RWPE1 (cell line): Measurements from ENCODE around the gene PODXL.

Source experiments
- CTCF ChIA-PET: fragments of 350-600 bp; sonication (Branson Sonifier 250); formaldehyde crosslinking; extraction: SDS; loops from one replicate; lab custom pipeline; 2021; lab: Yijun Ruan, JAX
- POLR2A ChIA-PET: fragments of 400-600 bp; formaldehyde crosslinking; extraction: SDS; loops from one replicate; lab custom pipeline; 2020; ENCODE audit warnings: antibody characterized with exemption; ENCODE audit not compliant: low non-redundant PET; lab: Yijun Ruan, JAX
- DNase-seq: peaks from one replicate; pipeline ENCODE4 v3.0.0; 2012; ENCODE audit warnings: low spot score
- H3K27ac ChIP-seq: fragments of 450-650 bp; 2 replicates; pipeline ENCODE4 v1.5.1; 2017
- CTCF ChIP-seq: fragments of 450-650 bp; conservative IDR thresholded peaks from 2 replicates; pipeline ENCODE4 v1.5.1; 2017; ENCODE audit warnings: low read depth, mild to moderate bottlenecking

PODXL gene

DNA sequence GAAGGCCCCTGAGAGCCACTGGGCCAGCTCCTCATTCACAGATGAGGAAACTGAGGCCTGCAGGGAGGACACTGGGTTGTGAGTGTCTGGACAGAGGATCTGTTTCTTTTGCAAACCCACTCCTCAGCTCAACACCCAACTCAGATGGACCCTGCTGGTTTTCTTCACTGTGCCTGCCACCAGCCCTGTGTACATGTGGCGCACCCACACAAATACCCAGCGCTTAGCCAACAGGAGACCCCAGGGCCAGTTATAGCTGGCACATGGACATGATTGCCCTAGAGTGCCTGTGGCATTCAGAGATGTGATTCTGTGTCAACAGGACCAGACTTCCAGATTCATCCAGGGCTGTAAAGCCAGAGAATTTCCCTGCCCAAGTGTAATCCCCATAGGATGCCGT, 12.4 kb downstream of the PODXL start:
- ChIA-PET CTCF (no interaction called here), POLR2A (no interaction called here)
- H3K27ac ChIP-seq = no peak overlapping the region
- no peak for TF ChIP-seq CTCF
- DNase-seq = no peak

GRCh38 chr7:131543298-131543697, 13.1 kb downstream of the PODXL start:
- ChIA-PET POLR2A (no interaction called here), CTCF (no interaction called here)
- DNase-seq = no peak
- no peak for TF ChIP-seq CTCF
- no peak overlapping the region for H3K27ac ChIP-seq

GRCh38 chr7:131540491-131541162, 15.8 kb downstream of the PODXL start:
- H3K27ac ChIP-seq = peak overlapping the region; percentile 4; the same call in 1 of the 2 replicates
- no peak for TF ChIP-seq CTCF
- CTCF ChIA-PET = no interaction called here
- POLR2A ChIA-PET = no interaction called here
- DNase-seq = no peak

DNA sequence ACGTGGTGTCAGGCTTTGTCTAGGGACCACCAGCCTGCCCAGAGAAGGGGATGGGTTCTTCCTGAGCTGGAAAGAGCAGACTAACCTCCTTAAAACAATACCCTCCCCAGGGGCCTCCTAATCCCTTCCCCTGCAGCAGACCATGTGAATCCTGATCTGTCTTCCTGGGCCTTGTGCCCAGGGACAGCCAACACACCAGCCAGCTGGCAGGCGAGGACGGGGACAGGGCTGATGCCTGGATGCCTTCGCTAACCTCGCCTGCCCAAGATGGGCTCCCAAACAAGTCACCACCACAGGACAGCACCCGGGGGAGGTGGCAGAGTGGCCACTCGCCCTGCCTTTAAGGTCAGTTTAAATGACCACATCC, 17.6 kb downstream of the PODXL start:
- TF ChIP-seq CTCF = no peak
- DNase-seq = no peak
- H3K27ac ChIP-seq = peak overlapping the region; percentile 67
- CTCF ChIA-PET = interaction anchor here (0.7 kb wide), 1 partner anchor 45 kb away, joined by 3 read pairs; no protein-coding TSS in a partner anchor
- POLR2A ChIA-PET = no interaction called here

DNA sequence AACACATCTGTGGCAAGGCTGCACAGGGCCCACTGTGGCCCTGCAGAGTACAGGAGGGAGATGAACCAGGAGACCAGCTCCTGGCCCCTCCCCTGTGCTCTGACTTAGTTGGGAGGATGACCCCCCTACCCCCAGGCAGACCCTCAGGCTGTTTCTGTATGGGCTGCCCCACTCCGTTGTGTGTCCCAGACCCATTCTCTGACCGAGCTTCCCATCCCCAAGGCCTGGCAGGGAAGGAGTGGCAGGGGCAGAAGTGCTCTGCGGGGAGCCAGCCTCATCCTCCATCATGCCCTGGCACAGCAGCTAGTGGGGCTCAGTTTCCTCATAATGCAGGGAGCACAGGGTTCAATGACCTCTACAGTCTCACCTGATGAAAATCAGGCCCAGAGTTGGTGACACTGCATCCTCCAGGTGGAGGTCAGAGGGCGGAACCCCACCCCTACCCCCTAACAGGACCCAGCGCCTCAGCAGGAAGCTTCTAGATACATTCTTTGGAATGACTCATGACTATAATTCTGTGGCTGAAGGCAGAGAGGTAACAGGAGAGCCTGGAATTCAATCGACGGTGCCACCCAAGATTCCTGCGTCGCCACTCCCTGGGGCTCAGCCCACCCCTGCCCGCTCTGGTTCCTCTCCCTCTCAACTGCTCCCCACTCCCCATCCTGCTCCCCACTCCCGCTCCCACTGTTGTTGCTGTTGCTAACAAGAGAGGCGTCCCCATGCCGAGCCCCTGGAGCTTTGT, 18.2 kb downstream of the PODXL start:
- peak; percentile 75 for DNase-seq
- ChIA-PET CTCF (interaction anchor here (0.7 to 1.1 kb wide), 2 partner anchors 8 to 45 kb away, joined by 3 read pairs; no protein-coding TSS in a partner anchor), POLR2A (no interaction called here)
- H3K27ac ChIP-seq = peak overlapping the region; percentile 67
- TF ChIP-seq CTCF = no peak

- ChIA-PET POLR2A (no interaction called here), CTCF (interaction anchor here (1.1 kb wide), 1 partner anchor 9 kb away, joined by 3 read pairs; no protein-coding TSS in a partner anchor)
- DNase-seq = no peak
- no peak for TF ChIP-seq CTCF
- H3K27ac ChIP-seq = peak overlapping the region; percentile 67
Observed at GRCh38 chr7:131537571-131537978, 18.9 kb downstream of the PODXL start.
